Neural progenitor cell (in vitro differentiated cells): ENCODE measurements around the gene ADH1C.

Experiments used
- EZH2phosphoT487 ChIP-seq: fragments of 200-600 bp; sonication (generic); IDR thresholded peaks from 2 replicates; pipeline ENCODE4 v1.6.1; 2017; ENCODE audit warnings: antibody characterized with exemption
- TF ChIP-seq, protein P1 (sequence below): fragments of 200-600 bp; sonication (generic); IDR thresholded peaks from 2 replicates; pipeline ENCODE4 v1.5.1; 2017; ENCODE audit warnings: antibody characterized with exemption, mild to moderate bottlenecking

DNA sequence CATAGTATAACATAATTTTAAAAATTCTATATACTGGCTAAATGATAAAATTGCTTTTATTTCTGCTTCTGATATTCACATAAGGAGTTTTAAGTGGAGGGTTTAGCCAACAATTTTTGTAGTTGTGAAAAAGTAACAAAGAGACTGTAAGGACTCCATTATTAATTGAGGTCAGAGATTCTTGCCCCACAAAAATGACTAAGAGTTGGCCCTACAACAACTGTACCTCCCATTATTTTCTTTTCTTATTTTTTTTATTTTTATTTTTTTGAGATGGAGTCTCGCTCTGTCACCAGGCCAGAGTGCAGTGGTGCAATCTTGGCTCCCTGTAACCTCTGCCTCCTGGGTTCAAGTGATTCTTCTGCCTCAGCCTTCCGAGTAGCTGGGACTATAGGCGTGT lies 21.9 kb downstream of the ADH1C start:
- TF ChIP-seq, protein P1, sequence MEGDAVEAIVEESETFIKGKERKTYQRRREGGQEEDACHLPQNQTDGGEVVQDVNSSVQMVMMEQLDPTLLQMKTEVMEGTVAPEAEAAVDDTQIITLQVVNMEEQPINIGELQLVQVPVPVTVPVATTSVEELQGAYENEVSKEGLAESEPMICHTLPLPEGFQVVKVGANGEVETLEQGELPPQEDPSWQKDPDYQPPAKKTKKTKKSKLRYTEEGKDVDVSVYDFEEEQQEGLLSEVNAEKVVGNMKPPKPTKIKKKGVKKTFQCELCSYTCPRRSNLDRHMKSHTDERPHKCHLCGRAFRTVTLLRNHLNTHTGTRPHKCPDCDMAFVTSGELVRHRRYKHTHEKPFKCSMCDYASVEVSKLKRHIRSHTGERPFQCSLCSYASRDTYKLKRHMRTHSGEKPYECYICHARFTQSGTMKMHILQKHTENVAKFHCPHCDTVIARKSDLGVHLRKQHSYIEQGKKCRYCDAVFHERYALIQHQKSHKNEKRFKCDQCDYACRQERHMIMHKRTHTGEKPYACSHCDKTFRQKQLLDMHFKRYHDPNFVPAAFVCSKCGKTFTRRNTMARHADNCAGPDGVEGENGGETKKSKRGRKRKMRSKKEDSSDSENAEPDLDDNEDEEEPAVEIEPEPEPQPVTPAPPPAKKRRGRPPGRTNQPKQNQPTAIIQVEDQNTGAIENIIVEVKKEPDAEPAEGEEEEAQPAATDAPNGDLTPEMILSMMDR: no peak
- no peak for TF ChIP-seq EZH2phosphoT487
